HG02981 (cell line): ENCODE results near the gene BRD1.
A peak's percentile ranks its signal among the peaks of the same experiment; 100 is the strongest.
"Not testable (repeated sequence)": the region's sequence is repeated elsewhere in the genome, so short reads cannot be mapped to it uniquely, and the experiment has no call there.

Source experiments
- ATAC-seq: cut with Tn5 transposase; IDR thresholded peaks from one replicate; pipeline ENCODE4 v1.9.1; 2021; ENCODE audit warnings: mild to moderate bottlenecking, moderate library complexity; ENCODE audit not compliant: unreplicated experiment

BRD1 gene

GRCh38 chr22:49771266-49772065 is 56.2 kb downstream of the BRD1 start:
- no peak for ATAC-seq

GRCh38 chr22:49770547-49771265 is 57.0 kb downstream of the BRD1 start:
- ATAC-seq: no peak

- no peak for ATAC-seq
Measured at GRCh38 chr22:49769691-49770546, 57.8 kb downstream of the BRD1 start.

- no peak for ATAC-seq
Measured at GRCh38 chr22:49768951-49769690, 58.6 kb downstream of the BRD1 start.

GRCh38 chr22:49768077-49768910 is 59.4 kb downstream of the BRD1 start:
- no peak for ATAC-seq

- no peak for ATAC-seq
Measured at GRCh38 chr22:49767355-49768062, 60.2 kb downstream of the BRD1 start.

- ATAC-seq: no peak
Measured at GRCh38 chr22:49765951-49766350, 61.7 kb downstream of the BRD1 start.

GRCh38 chr22:49765091-49765771 is 62.4 kb downstream of the BRD1 start:
- ATAC-seq: no peak

- ATAC-seq: no peak
Measured at GRCh38 chr22:49764127-49764581, 63.5 kb downstream of the BRD1 start.

GRCh38 chr22:49763696-49764095 is 64.0 kb downstream of the BRD1 start:
- ATAC-seq: no peak

- no peak for ATAC-seq
Measured at GRCh38 chr22:49763138-49763537, 64.5 kb downstream of the BRD1 start.

- not testable (repeated sequence) for ATAC-seq
Measured at GRCh38 chr22:49762571-49762970, 65.1 kb downstream of the BRD1 start.

- ATAC-seq: no peak
Measured at GRCh38 chr22:49761836-49762235, 65.8 kb downstream of the BRD1 start.

- peak; percentile 62 for ATAC-seq
Measured at GRCh38 chr22:49760630-49761571, 66.8 kb downstream of the BRD1 start.

GRCh38 chr22:49760280-49760629 is 67.4 kb downstream of the BRD1 start:
- ATAC-seq: no peak

- ATAC-seq: no peak
Measured at GRCh38 chr22:49756676-49757075, 71.0 kb downstream of the BRD1 start.

GRCh38 chr22:49756201-49756600 is 71.5 kb downstream of the BRD1 start:
- ATAC-seq: no peak

GRCh38 chr22:49755631-49756001 is 72.1 kb downstream of the BRD1 start:
- no peak for ATAC-seq
